GM18873 (cell line): Measurements from ENCODE around the gene KCTD16.

Experiments
- ATAC-seq: cut with Tn5 transposase; IDR thresholded peaks from one replicate; pipeline ENCODE4 v1.9.1; 2021; ENCODE audit warnings: mild to moderate bottlenecking, moderate library complexity, moderate number of reproducible peaks; ENCODE audit not compliant: unreplicated experiment, low FRiP score

Gene KCTD16

GRCh38 chr5:144170276-144171024 is at the start of gene KCTD16, which contains the start of gene YIPF5:
Gene KCTD16, plus strand, starts transcription at chr5:144170873.
Gene YIPF5, minus strand, starts transcription at chr5:144170659. Its CDS starts 704 bp downstream, at chr5:144169955.
- ATAC-seq, result peak; percentile 100

- ATAC-seq, result no peak
These were observed 49.1 kb upstream of the KCTD16 start for GRCh38 chr5:144121577-144121976.

DNA sequence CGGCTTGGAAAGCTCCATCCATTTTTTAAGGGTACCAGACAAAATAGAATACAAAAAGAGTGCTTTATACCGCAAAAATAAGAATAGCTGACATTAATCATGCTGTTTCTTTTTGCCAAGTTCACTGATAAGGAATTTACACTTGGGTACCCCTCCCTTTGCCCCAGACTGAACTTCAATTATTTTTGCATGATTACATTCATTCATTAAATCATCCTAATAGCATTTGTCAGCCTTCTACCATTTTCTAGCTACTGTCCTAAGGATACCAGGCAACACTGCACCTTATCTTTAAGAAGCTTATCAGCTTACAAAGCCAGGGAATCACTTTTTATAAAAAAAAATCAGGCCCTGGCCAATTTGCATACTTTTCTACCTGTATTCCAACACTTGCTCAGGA is 48.6 kb upstream of the KCTD16 start:
- no peak for ATAC-seq

- ATAC-seq, result no peak
These were observed 48.0 kb upstream of the KCTD16 start for GRCh38 chr5:144122641-144123040.

DNA sequence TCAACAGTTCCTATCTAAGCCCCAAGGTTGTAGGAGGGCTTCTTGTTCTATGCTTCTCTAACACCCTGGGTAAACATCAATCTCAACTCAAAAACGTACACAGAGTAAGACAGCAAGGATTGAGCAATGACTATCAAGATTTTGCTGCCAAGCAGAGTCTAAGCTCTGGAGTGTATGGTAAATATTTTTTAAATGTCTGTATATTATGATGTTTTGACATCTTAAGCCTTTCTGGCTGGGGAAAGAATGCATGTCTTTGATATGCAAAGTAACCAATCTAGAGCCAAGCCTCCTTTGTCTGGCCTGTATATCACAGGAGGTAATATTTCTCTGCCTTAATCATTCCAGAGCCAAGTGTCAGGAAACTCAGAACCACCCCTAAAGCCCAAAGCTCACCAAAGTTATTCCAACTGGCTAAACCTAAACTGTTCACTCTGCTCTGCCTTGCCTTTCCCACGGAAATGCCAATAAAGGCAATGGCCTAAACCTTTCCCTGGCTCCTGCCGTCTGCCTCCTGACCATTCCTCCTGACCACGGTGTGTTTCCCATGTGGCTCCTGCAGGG is 45.4 kb upstream of the KCTD16 start:
- no peak for ATAC-seq

DNA sequence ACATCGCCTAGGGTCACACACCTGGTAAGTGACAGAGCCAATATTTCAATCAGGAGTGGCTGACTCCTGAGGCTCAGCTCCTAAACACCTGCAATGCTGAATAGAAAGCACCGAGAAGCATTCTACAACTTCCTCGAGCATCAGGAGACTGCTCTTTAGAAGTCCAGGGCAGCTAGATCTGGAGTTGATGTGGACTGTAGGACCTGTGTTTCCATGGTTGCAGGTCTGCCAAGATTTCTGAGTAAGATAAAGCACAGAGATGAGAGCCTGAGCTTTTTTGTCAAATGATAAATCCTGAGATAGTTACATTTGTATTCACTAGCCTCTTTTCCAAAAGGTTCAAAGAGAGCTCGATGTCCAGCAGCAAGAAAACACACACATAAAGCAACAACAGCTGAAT is 44.0 kb upstream of the KCTD16 start:
- ATAC-seq, result no peak

DNA sequence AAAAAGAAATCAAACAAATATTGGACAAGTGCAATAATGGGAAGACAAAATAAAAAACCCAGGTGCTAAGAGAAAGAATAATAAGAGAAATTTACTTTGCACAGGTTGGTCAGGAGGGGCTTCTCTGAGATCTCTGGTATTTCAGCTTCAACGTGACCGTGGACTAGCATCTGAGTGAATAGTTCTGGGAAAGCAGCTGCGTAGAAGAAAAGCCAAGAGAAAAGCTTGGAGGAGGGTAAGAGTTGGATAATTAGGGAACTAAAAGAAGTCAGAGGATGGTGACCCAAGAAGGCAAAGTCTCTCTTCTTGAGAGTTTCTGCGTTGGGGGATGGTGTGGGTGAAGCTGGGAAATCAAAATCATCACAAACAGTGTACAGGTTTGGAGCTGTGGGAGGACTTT is 41.8 kb upstream of the KCTD16 start:
- ATAC-seq, result no peak

DNA sequence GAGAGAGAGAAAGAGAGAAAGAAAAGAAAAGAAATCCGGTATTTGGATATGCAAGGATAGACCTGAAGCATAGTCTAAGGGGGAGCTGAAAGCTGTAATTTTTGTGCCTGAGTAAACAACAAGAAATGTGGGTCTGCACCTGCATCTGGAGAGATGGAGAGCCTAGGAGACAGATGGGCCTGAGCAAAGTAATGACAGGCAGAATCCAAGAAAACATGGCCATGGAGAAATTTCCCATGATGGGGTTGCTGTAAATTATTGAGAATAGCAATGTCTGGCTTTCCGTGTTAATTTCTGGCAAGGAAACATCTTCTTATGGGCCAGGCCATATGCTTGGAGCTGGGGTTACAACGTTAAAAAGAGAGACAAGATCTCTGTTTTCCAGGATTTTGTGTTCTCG is 40.4 kb upstream of the KCTD16 start:
- ATAC-seq, result no peak

DNA sequence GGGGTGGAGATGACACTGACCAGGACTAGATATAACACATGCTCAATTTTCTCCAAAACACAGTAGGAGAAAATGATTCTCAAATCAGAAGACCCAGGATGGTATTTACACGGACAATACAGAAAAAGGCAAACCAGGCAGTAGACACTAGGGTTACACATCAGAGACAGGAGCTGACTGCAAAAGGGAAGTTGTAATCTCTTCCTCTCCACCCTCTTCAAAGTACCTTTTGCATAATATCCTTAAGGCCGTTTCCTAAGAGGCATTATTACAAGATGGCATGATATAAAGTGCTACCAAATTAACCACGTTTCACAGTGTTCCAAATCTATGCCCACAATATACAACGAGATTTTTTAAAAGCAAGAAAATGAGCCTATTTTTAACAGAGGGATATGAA is 39.4 kb upstream of the KCTD16 start:
- ATAC-seq, result no peak

DNA sequence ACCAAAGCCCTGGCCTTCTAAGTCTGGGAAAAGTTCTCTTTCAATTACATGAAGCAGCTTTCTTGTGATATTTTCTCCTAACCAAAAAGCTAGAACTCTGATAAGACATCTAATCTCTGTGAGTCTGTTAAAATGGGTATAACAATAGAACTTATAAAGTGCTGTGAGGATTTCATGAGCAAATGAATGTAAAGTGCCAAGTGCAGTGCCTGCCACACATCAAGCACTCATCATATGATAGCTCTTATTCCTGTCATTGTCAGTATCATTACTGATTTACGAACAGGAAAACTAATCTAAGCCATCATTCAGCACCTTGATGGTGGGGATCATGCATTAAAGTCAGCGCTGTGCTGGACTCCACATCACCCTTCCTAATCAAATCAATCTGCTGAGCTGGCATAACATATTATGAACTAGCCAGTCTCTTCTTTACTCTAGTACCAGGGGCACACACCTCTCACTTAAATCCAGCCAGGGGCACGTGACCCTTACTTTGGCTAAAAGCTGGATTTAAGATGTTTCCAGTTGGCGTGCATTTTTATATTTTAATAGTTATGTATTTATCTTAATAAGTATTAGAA is 37.5 kb upstream of the KCTD16 start:
- no peak for ATAC-seq

DNA sequence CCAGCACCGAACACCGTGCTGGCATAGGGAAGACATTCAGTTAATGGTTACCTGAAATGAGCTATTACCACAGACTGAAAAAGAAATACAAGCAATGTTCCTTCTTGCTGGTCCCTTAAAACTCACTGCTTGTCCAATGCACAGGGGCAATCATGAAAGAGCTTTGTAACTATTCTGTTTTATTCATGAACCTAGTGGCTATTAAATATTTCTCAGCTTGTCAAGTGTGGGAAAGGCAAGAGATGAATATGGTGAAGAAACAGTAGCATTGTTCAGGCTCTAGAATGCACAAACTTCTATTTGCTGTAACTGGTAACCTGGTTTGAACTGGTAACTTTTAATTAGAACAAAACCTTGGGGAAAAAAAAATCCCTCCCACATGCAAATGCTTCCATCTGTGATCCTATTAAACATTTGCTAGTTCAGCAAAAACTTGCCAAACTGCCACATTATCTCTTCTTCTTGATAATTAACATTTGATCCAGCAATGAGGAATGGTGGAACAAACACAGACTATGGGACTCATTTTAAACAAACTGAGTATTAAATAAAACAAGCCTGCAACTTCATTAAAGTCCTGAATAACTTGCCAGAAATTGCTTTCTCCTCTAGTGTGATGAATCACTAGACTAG is 36.4 kb upstream of the KCTD16 start:
- no peak for ATAC-seq

DNA sequence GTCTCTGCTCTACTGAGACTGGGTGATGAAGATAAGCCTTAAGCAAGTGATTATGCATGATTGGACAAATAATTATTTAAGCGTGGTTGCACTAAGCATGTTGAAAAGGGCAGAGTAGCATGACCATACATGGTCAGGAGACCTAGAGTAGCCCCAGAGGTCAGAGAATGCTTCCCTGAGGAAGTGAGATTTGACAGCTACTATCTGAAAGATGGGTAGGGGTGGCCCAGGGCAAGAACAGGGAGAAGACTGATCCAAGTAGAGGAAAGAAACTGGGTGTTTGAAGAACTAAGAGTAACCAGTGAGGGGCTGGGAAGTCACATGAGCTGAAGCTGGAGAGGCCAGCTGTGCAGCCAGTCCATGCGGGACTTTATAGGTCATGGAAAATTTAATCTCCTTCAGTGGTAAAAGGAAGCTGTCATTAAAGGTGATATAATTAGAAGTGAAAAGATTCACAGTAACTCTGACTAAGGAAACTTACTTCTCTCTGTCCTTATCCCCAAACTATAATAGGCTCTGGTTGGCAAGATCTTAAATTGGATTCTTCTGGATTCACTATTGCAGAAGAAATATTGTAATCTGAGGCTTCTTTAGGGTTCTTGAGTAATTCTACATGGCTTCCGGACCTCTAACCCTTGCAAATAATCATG is 35.4 kb upstream of the KCTD16 start:
- ATAC-seq, result no peak

DNA sequence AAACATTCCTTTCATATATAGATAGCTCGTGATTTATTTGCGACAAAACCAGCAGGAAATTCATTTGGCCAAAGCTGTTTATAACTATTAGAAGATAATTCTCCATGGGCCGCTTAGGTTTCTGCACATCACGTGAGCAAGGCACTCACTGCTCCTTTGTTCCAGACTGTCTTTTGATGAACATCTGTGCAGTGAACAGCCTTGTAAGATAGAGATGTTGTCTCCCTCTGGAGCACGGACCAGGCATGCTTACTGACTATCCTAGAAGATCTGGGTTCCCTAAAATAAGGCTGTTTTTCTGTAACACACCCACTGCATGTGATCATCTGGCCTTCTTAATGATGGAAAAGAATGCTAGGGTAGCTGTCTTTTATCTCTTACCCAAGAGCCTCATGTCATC is 31.1 kb upstream of the KCTD16 start:
- ATAC-seq, result no peak

- no peak for ATAC-seq
These were observed 29.1 kb upstream of the KCTD16 start for GRCh38 chr5:144141585-144141984.

- ATAC-seq, result peak; percentile 95
These were observed 28.4 kb upstream of the KCTD16 start for GRCh38 chr5:144142139-144142823.

GRCh38 chr5:144142824-144143162 is 27.9 kb upstream of the KCTD16 start:
- ATAC-seq, result no peak

DNA sequence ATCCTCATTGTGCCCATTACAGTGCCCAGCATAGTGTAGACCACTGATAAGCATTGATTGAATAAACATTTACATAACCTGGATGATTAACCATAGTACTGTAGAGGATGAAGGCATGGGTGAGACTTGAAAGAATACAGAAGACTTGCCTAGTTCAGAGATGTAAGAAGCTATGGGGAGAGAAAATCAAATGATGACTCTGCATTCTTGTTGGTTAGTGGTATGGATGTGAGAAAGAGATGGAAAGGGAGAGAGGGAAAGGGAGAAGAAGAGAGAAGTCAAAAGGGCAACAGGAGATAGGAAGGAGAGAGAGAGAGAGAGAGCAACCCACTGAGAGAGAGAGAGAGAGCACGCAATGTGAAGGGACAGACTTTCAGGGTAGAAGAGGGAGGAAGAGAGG is 27.0 kb upstream of the KCTD16 start:
- no peak for ATAC-seq

DNA sequence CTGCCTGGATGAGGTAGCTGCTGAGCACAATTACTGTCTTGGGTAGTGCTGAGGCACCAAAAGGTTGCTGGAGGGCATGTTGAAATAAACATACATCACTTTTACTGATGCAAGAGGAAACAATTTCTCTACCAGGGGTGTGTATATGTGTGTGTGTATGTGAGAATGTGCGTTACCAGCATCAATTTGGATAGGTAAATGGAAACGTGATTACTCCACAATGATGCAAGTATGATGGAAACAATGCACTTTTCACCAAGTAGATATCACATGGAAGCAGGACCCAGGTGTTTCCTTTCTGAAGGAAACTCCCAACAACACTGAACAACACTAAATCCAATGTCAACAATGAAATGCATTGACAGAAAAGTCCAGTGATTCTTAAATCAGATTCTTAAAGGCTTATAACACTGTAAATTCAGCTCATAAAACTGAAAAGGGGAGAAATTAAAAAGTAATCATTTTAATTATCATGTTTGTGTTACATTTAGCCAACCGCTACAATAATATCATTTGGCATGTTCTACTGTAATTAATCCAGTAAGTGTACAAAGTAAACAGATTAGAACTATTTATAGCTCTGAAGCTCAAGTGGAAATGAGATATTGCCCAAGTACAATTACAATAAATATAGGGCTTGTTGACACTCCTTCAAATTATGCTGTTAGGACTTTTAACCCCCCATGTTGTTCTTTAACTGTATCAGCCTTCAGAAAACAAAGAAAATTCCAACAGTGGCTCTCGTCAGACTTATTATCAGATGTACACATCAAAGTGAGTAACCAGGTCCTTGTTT is 25.5 kb upstream of the KCTD16 start:
- no peak for ATAC-seq

DNA sequence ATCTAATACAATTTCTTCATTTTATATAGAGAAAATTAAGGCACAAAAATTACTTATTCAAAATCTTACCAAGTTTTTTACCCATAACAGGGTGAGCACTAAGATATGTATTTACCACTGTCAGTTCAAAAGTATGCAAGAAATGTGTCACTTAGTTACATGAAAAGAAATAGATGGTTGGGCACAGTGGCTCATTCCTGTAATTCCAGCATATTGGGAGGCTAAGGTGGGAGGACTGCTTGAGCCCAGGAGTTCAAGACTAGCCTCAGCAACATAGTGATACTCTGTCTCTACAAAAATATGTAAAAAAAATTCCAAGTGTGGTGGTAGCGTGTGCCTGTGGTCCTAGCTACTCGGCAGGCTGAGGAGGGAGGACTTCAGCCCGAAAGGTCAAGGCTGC is 19.6 kb upstream of the KCTD16 start:
- ATAC-seq, result no peak

- no peak for ATAC-seq
These were observed 13.9 kb upstream of the KCTD16 start for GRCh38 chr5:144156767-144157171.
